ENCODE data around the gene GNAQ. TPM values are rescaled to one million over a fixed set of nuclear protein-coding genes. Genes with fewer than 3 reads are reported as not detected.

Gene GNAQ
- total and polyA plus RNA-seq, 12 donors = 5.4 to 19.8 (median 13.2) TPM

- H3K36me3 ChIP-seq = no peaks in the 10 kb centered on the region
- DNase-seq = no peak
- H3K4me3 ChIP-seq = no peak overlapping the region
- no peaks in the 10 kb centered on the region for H3K27me3 ChIP-seq
- intact Hi-C loops (cut with DNase I) = no loop called here
- no peaks in the 10 kb centered on the region for H3K9me3 ChIP-seq
- peak in 6 of 8 donors; percentile 46 to 70 (median 63) for ATAC-seq
- TF ChIP-seq, protein P1, sequence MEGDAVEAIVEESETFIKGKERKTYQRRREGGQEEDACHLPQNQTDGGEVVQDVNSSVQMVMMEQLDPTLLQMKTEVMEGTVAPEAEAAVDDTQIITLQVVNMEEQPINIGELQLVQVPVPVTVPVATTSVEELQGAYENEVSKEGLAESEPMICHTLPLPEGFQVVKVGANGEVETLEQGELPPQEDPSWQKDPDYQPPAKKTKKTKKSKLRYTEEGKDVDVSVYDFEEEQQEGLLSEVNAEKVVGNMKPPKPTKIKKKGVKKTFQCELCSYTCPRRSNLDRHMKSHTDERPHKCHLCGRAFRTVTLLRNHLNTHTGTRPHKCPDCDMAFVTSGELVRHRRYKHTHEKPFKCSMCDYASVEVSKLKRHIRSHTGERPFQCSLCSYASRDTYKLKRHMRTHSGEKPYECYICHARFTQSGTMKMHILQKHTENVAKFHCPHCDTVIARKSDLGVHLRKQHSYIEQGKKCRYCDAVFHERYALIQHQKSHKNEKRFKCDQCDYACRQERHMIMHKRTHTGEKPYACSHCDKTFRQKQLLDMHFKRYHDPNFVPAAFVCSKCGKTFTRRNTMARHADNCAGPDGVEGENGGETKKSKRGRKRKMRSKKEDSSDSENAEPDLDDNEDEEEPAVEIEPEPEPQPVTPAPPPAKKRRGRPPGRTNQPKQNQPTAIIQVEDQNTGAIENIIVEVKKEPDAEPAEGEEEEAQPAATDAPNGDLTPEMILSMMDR (IDR thresholded peaks at IDR 0.05) = no peak
- peak overlapping the region in 4 of 10 donors; percentile 12 to 45 (median 32) for H3K27ac ChIP-seq
- peaks cover 0 to 77% (median 43%) of the 10 kb centered on the region in 9 donors for H3K4me1 ChIP-seq
Measured at GRCh38 chr9:78011049-78011448, 20.6 kb downstream of the GNAQ start.

DNA sequence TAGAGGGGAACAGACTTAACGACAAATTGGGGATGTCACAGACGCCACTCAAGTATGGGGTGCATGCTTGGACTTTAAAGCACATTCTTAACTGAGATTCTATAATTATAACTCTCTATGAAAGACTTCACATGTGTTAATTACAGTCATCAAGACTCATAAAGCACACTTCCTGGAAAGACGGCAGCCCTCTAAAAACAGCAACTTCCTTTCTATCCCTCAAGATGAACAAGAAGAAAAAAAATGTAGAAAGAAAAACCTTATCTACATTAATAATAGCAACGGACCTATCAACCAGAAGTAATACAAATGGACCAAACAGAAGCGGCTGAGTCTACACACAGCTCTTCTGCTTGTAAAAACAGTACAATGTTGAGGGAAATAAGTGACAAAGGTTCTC is 21.2 kb downstream of the GNAQ start:
- ATAC-seq (no peak), DNase-seq (no peak)
- Histone ChIP-seq H3K4me1 (peaks cover 0 to 72% (median 43%) of the 10 kb centered on the region in 9 donors), H3K36me3 (no peaks in the 10 kb centered on the region), H3K9me3 (no peaks in the 10 kb centered on the region), H3K4me3 (no peak overlapping the region), H3K27ac (peak overlapping the region in 4 of 10 donors; percentile 12 to 45 (median 32)), H3K27me3 (no peaks in the 10 kb centered on the region)
- WGBS, 2 donors = 48 to 65% methylated on average over 5 of the region's 5 CpGs
- TF ChIP-seq, protein P1 (IDR thresholded peaks at IDR 0.05) = no peak
- intact Hi-C loops (cut with DNase I) = no loop called here

GRCh38 chr9:78009186-78009585 is 22.4 kb downstream of the GNAQ start:
- Histone ChIP-seq H3K27me3 (no peaks in the 10 kb centered on the region), H3K4me3 (no peak overlapping the region), H3K27ac (no peak overlapping the region), H3K9me3 (no peaks in the 10 kb centered on the region), H3K4me1 (peaks cover 0 to 75% (median 43%) of the 10 kb centered on the region in 9 donors), H3K36me3 (no peaks in the 10 kb centered on the region)
- 92 to 96% methylated on average over 4 of the region's 4 CpGs for WGBS, 2 donors
- no peak for ATAC-seq
- intact Hi-C loops (cut with DNase I) = no loop called here
- TF ChIP-seq, protein P1 (IDR thresholded peaks at IDR 0.05) = no peak
- no peak for DNase-seq

GRCh38 chr9:78006734-78007133 is 24.9 kb downstream of the GNAQ start:
- intact Hi-C loops (cut with DNase I) = no loop called here
- WGBS, 2 donors = 54 to 83% methylated on average over 1 of the region's 1 CpG
- H3K27ac ChIP-seq = no peak overlapping the region
- H3K27me3 ChIP-seq = no peaks in the 10 kb centered on the region
- DNase-seq (no peak), ATAC-seq (no peak)
- no peaks in the 10 kb centered on the region for H3K9me3 ChIP-seq
- TF ChIP-seq, protein P1 (IDR thresholded peaks at IDR 0.05) = no peak
- H3K4me3 ChIP-seq = no peak overlapping the region
- H3K4me1 ChIP-seq = peaks cover 0 to 85% (median 48%) of the 10 kb centered on the region in 9 donors
- H3K36me3 ChIP-seq = no peaks in the 10 kb centered on the region
